IPS DF 19.7 (cell line): Measurements from ENCODE around the gene PRG3.
"Not testable (repeated sequence)": the region's sequence is repeated elsewhere in the genome, so short reads cannot be mapped to it uniquely, and the experiment has no call there.

Experiments
- DNase-seq: peaks from one replicate; pipeline ENCODE4 v3.0.0-alpha.2; 2013; ENCODE audit warnings: low read depth, low spot score

The PRG3 gene

GRCh38 chr11:57339328-57339727 is 41.6 kb downstream of the PRG3 start:
- no peak for DNase-seq

DNA sequence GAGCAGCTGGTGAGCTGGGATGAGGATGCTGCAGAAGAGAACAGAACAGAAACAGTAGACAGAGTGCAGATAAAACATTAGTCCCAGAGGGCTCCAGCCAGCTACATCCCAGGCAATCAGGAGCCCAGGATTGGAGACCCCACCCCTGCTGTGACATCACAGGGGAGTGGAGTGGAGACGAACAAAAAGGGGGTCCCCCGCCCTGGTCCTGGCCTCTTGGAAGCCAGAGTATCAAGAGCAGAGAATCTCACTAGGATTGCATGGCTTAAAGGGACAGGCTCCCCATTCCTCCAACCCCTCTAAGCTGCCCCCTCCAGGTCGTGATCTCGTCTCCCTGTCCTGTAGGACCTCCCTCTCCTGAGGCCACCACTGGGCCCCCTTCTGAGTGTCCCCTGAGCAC is 42.8 kb downstream of the PRG3 start, which contains the start of gene P2RX3:
Gene P2RX3 (plus strand): TSS at position 211 of the 400 bp plus-strand sequence. CDS start 199 bp downstream, outside the sequence.
- DNase-seq: no peak

DNA sequence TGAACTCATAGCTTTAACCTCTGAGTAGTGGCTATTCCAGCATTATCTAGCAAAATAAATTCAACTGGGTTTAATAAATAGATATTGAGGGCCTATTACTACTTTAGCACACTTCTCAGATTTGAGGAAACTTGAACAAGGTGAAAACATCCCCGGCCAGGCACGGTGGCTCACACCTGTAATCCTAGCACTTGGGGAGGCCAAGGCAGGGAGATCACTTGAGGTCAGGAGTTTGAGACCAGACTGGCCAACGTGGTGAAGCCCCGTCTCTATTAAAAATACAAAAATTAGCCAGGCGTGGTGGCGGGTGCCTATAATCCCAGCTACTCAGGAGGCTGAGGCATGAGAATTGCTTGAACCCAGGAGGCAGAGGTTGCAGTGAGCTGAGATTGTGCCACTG is 44.1 kb downstream of the PRG3 start:
- DNase-seq: not testable (repeated sequence)

- no peak for DNase-seq
Measured at GRCh38 chr11:57336111-57336666, 44.8 kb downstream of the PRG3 start.

GRCh38 chr11:57335343-57336110 is 45.4 kb downstream of the PRG3 start, which contains the start of gene SSRP1:
Gene SSRP1, minus strand, starts transcription at chr11:57335892. Its CDS starts 771 bp downstream, at chr11:57335121.
- no peak for DNase-seq

DNA sequence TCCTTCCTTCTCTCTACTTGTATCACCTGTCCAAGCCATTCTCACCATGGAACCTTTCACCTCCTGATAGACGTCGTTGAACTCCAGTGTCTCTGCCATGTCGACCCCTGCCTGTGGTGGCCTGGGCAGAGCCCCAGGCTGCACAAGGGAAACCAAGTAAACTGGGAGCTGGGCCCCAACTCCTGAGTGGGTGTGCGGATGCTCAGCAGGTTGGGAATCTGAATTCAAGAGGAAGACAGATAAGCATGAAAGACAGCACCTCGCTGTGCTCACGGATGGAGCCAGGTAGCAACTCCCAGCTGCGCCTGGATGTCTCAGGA is 46.0 kb downstream of the PRG3 start:
- no peak for DNase-seq

- no peak for DNase-seq
Measured at GRCh38 chr11:57332694-57333440, 48.1 kb downstream of the PRG3 start.

DNA sequence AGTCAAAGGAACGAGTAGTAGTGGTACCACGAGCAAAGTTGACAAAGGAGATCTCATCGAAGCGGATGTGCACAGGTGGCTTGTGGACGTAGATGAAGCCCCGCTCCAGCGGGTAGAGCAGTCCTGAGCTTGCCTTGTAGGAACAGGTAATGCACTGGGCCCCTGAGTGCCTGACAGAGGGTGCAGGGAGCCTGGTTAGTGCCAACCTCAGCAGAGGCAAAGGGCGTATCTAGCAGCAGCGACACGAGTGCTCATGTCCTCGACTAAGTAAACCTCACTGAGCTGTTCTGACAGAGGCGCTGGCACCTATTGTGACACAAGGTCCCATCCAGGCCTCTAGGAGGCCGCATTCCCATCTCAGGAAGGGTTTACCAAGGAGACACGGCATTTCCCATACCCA is 49.2 kb downstream of the PRG3 start:
- no peak for DNase-seq

GRCh38 chr11:57330029-57330428 is 50.9 kb downstream of the PRG3 start:
- DNase-seq: no peak

DNA sequence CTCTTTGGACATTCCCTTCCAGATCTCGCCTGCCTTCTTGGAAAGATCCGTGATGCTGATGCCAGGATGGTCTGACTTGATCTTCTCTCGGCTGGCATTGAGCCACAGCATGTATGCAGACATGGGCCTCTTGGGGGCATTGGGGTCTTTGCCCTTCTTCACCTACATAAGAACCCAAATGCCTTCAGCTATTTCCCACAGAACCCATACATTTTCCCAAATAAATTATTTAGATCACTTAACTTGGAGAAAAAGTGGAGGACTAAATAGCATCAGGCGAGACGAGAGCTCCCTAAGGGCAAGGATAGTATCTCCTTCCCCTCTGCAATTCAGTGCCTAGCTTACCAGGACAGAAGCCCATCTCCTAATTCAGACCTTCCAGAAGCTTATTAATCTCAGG is 53.2 kb downstream of the PRG3 start:
- no peak for DNase-seq
